HUDEP-2 (cell line): Measurements from ENCODE around the gene NUP205.

ENCODE experiments used
- DNase-seq, 76 experiments: peaks; one replicate each; lab custom pipeline; 2025; ENCODE audit not compliant: unreplicated experiment in 76 of 76; lab: John Stamatoyannopoulos, UW

Gene NUP205

GRCh38 chr7:135537905-135538304, 19.8 kb upstream of the NUP205 start:
- DNase-seq, result no peak

GRCh38 chr7:135538376-135538775, 19.3 kb upstream of the NUP205 start:
- DNase-seq, result no peak

GRCh38 chr7:135539629-135540028, 18.1 kb upstream of the NUP205 start:
- no peak for DNase-seq

- DNase-seq, result no peak
Observed at GRCh38 chr7:135541029-135541428, 16.7 kb upstream of the NUP205 start.

- DNase-seq, result no peak
Observed at GRCh38 chr7:135550196-135550595, 7.5 kb upstream of the NUP205 start.

- DNase-seq, result no peak
Observed at GRCh38 chr7:135552148-135552547, 5.6 kb upstream of the NUP205 start.

GRCh38 chr7:135553346-135553745, 4.4 kb upstream of the NUP205 start:
- no peak for DNase-seq

- peak in 73 of 76 experiments; percentile 5 to 82 (median 53) for DNase-seq
Observed at GRCh38 chr7:135558337-135558767, 635 bp downstream of the NUP205 start.

GRCh38 chr7:135558881-135559280, 1.2 kb downstream of the NUP205 start:
- no peak for DNase-seq

- no peak for DNase-seq
Observed at GRCh38 chr7:135560631-135561030, 2.9 kb downstream of the NUP205 start.

GRCh38 chr7:135562720-135563119, 5.0 kb downstream of the NUP205 start:
- DNase-seq, result no peak

- no peak for DNase-seq
Observed at GRCh38 chr7:135571834-135572233, 14.1 kb downstream of the NUP205 start.

GRCh38 chr7:135573541-135573940, 15.8 kb downstream of the NUP205 start:
- DNase-seq, result no peak

- DNase-seq, result no peak
Observed at GRCh38 chr7:135575296-135575695, 17.6 kb downstream of the NUP205 start.

- DNase-seq, result no peak
Observed at GRCh38 chr7:135578569-135578968, 20.9 kb downstream of the NUP205 start.

- no peak for DNase-seq
Observed at GRCh38 chr7:135584362-135585353, 26.9 kb downstream of the NUP205 start.

- no peak for DNase-seq
Observed at GRCh38 chr7:135597181-135597925, 39.6 kb downstream of the NUP205 start.

GRCh38 chr7:135597926-135598305, 40.2 kb downstream of the NUP205 start:
- DNase-seq, result no peak

- DNase-seq, result no peak
Observed at GRCh38 chr7:135599471-135599870, 41.8 kb downstream of the NUP205 start.

GRCh38 chr7:135600226-135600625, 42.5 kb downstream of the NUP205 start:
- DNase-seq, result no peak

- no peak for DNase-seq
Observed at GRCh38 chr7:135601182-135601581, 43.5 kb downstream of the NUP205 start.

- no peak for DNase-seq
Observed at GRCh38 chr7:135602304-135602703, 44.6 kb downstream of the NUP205 start.
